Liver (tissue), 3 donors: ENCODE measurements around the gene UBA7.

Experiments used
- CTCF ChIP-seq: fragments of 150-350 bp; IDR thresholded peaks from 2 replicates; pipeline ENCODE4 v1.5.1; 2017; ENCODE audit warnings: improper control_type of control experiment, low read depth, low read length; ENCODE audit not compliant: missing input control
- JUND ChIP-seq, 2 donors: IDR thresholded peaks; 2 replicates each; pipeline ENCODE4 v1.6.1; 2016; ENCODE audit warnings: antibody characterized with exemption in 2 of 2
- donor health status: healthy.
- donor health status: healthy.

GRCh38 chr3:49779358-49780079 lies 34.2 kb downstream of the UBA7 start:
- no peak for TF ChIP-seq CTCF
- no peak for TF ChIP-seq JUND (IDR thresholded peaks at IDR 0.05)
